Hematopoietic multipotent progenitor cell treated with erythropoietin and hydrocortisone succinate and interleukin-3 and kit ligand, for 6 days (in vitro differentiated cells): ENCODE data around the gene PITPNM1.
"Not testable (repeated sequence)": the region's sequence is repeated elsewhere in the genome, so short reads cannot be mapped to it uniquely, and the experiment has no call there.

Experiments used
- DNase-seq: peaks from one replicate; pipeline ENCODE4 v3.0.0-alpha.2; 2015

Gene PITPNM1

DNA sequence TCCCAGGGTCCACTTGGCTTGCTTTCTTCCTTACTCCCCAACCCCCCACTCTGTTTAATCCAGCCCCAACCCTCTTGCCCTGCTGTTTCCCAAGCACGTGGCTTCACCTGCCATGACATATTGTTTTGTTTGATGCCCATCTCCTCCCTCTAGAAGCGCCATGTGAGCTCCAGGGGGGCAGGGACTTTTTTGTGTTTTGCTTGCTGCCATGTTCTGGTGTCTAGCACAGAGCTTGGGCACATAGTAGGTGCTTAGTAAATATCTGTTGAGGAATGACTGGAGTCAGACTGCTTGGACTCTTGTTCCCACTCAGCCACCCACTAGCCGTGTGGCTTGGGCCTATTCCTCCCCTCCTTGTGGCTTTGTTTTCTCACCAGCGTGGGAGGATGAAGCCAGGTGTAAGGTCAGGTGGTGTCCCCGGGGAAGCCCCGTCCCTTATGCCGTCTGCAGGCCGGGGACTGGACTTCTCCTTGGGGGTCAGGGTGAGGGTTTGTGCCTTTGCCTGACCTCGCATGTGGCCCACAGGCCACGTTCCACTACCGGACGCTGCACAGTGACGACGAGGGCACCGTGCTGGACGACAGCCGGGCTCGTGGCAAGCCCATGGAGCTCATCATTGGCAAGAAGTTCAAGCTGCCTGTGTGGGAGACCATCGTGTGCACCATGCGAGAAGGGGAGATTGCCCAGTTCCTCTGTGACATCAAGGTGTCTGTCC, 18.5 kb downstream of the PITPNM1 start:
- DNase-seq: no peak

DNA sequence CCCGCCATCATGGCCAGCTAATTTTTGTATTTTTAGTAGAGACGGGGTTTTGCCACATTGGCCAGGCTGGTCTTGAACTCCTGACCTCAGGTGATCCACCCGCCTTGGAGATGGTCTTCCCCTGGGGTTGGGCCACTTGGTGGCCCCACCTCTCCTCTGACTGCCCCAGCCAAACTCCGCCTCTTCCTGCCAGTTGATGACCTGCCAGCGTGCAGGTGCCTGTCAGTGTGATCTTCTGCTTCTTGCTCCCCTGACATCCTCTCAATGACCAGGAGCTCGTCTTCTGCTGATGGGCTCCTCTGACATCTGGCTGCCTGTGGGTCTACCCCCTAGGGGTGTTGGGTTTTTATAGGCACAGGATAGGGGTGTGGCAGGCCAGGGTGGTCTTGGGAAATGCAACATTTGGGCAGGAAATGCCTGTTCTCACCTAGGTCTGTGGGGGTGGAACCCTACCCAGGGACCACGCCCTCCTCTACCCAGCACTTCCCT, 19.2 kb downstream of the PITPNM1 start:
- DNase-seq: peak; percentile 23

DNA sequence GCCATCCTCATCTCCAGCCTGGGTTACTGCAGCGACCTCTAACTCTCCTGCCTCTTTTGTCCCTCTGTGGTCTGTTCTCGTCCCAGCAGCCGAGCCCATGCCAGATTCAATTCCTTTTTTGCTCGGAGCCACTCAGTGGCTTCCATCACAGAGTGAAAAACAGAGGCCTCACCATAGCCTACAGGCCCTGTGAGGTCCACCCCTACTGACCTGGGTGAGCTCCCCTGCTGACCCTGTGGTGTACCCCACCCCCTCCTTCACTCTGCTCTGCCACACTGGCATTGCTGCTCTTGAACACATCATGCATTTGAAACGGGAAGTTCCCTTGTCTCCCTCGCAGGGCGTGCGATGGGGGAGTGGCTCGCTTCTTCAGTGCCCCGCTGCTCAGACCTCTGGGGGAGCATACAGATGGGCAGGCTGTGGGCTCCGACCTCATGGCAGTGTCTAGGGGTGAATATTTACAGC, 20.3 kb downstream of the PITPNM1 start:
- peak; percentile 69 for DNase-seq

- DNase-seq: peak; percentile 31
Measured at GRCh38 chr11:67483831-67484665, 21.1 kb downstream of the PITPNM1 start.

GRCh38 chr11:67482827-67483798, 22.1 kb downstream of the PITPNM1 start, which contains the start of gene AIP:
Gene AIP, plus strand, starts transcription at chr11:67483026. Its CDS starts 133 bp downstream, at chr11:67483159.
- DNase-seq: peak; percentile 99

DNA sequence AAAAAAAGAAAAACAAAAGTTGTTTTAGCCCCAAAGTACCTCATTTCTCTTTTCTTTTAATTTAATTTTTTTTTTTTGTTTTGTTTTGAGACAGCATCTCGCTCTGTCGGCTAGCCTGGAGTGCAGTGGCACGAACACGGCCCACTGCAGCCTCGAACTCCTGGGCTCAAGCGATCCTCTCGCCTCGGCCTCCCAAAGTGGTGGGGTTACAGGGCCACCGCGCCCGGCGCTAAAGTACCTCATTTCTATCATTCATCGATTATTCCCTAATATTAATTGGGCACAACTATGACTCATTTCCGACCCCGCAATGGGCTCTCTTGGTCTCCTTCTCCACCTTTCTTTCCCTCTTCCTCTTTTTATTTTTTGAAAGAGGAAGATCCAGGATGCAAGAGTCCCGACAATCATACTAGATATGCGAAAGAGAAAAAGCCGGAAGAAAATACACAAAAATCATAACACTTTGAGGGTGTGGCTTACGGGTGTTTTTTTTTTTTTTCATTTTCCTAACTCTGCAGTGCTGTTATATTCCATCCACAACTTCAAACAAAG, 22.8 kb downstream of the PITPNM1 start:
- DNase-seq: no peak

DNA sequence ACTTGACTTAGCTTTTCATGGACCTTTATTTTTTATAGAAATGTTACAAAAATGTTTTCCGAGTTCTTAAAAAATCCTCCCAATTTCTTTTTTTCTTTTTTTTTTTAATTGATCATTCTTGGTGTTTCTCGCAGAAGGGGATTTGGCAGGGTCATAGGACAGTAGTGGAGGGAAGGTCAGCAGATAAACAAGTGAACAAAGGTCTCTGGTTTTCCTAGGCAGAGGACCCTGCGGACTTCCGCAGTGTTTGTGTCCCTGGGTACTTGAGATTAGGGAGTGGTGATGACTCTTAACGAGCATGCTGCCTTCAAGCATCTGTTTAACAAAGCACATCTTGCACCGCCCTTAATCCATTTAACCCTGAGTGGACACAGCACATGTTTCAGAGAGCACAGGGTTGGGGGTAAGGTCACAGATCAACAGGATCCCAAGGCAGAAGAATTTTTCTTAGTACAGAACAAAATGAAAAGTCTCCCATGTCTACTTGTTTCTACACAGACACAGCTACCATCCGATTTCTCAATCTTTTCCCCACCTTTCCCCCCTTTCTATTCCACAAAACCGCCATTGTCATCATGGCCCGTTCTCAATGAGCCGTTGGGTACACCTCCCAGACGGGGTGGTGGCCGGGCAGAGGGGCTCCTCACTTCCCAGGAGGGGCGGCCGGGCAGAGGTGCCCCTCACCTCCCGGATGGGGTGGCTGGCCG, 27.7 kb downstream of the PITPNM1 start:
- not testable (repeated sequence) for DNase-seq

DNA sequence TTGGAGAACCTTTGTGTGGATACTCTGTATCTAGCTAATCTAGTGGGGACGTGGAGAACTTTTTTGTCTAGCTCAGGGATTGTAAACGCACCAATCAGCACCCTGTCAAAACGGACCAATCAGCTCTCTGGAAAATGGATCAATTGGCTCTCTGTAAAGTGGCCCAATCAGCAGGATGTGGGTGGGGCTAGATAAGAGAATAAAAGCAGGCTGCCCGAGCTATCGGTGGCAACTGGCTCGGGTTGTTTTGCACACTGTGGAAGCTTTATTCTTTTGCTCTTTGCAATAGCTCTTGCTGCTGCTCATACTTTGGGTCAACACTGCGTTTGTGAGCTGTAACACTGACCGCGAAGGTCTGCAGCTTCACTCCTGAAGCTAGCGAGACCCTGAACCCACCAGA, 28.5 kb downstream of the PITPNM1 start:
- DNase-seq: not testable (repeated sequence)

DNA sequence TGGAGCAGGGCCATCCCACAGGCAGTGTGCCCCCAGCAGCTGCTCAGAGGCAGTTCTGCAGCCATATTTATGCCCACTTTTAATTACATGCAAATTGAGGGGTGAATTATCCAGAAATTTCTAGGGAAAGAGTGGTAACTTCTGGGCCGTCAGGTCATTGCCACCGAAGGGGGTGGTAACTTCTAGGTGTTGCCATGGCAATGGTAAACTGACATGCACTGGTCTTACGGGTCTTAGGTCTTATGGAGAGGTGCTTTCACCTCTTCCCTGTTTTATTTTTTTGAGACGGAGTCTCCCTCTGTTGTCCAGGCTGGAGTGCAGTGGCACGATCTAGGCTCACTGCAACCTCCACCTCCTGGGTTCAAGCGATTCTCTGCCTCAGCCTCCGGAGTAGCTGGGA, 32.3 kb downstream of the PITPNM1 start:
- no peak for DNase-seq

DNA sequence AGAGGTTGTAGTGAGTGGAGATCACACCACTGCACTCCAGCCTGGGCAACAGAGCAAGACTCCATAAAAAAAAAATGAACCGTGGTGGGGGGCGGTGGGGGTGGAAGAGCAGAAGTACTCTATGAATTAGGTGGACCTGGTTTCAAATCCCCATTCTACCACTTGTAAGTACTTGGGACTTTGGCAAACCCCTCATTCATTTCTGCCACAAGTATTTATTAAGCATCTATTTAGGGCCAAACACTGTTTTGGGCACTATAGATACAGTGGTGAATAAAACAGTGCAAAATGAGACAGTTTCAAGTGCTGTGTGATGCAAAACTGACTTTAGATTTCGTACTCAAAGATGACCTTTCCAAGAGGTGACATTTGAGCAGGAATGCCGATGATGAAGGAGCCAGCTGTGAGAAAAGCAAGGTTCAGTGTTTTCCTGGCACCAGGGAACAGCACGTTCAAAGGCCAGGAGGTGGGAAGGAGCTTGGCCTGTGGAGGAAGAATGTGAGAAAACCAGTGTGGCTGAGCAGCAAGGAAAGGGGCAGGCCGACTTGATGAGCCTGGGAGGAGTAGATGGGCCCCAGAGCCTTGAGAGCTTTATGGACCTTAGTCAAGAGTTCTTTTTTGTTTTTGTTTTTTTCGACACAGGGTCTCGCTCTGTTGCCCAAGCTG, 34.7 kb downstream of the PITPNM1 start:
- DNase-seq: no peak

DNA sequence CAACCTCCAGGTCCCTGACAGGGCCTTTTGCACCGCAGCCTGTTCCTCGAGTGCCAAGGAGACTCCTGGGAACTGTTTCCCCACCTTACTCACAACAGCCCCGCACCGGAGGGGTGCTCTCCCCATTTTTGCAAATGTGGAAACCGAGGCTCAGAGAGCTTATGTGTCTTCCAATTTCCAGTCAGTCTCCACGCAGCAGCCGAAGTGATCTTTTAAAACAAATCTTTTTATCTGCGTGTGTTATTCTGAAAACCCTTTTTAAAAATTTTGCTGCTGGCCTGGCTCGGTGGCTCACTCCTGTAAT, 35.7 kb downstream of the PITPNM1 start:
- no peak for DNase-seq

DNA sequence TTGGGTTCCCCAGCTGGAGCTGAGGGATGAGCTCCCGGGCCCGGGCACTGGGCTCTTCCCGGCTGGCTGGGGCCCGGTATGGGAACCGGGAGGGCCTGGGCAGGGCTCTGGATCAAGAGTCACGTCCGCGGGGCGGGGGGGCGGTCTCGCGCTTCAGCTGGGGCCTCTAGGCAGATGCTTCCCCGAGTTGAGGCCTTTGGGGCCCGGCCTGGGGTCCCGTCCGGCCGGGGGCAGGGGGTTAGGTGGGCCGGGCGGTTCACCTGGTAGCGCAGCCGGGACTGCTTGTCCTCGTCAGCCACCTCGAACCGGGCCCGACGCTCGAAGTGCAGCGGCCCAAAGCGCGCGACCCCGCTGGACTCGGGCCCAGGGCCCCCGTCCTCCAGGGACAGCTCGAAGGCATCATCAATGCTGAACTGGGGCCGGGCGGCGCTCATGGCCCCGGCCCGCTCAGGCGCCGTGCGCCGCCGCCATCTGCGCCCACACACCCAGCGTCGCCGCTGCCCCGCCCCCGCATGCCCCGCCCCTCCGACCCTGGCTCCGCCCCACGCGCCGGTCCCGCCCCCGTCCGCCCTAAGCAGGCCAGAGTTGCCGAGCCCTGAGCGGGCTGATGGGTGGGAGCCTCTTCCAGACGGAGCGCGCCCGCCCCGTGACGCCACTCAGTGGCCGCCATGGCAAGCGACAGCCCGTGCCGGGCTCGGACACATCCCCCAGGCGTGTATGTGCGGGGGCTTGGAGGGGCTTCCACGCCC, 36.2 kb downstream of the PITPNM1 start, which contains the start of gene TMEM134:
Gene TMEM134 (minus strand): TSS at position 493 of the 749 bp plus-strand sequence. CDS start 59 bp downstream, at position 434.
- DNase-seq: peak; percentile 96

DNA sequence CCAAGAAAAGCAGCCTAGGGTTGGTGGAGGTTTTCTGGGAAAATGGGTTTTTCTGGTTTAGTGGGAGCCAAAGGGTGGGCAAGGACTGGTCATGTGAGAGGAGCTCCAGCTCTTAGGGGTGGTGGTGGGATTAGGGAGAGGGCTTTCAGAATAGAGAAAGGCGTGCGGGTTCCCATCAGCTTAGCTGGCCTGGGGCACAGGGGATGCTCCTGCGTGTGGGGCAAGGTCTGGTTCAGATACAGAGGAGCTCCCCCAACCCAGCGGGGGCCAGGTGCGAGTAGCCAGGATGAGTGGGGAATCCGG, 36.8 kb downstream of the PITPNM1 start:
- no peak for DNase-seq

GRCh38 chr11:67468056-67468455, 37.1 kb downstream of the PITPNM1 start:
- no peak for DNase-seq

GRCh38 chr11:67466962-67467771, 38.0 kb downstream of the PITPNM1 start:
- no peak for DNase-seq

GRCh38 chr11:67466367-67466766, 38.8 kb downstream of the PITPNM1 start:
- DNase-seq: no peak

- peak; percentile 47 for DNase-seq
Measured at GRCh38 chr11:67465530-67465929, 39.6 kb downstream of the PITPNM1 start.

GRCh38 chr11:67465189-67465510, 40.0 kb downstream of the PITPNM1 start:
- DNase-seq: peak; percentile 22

DNA sequence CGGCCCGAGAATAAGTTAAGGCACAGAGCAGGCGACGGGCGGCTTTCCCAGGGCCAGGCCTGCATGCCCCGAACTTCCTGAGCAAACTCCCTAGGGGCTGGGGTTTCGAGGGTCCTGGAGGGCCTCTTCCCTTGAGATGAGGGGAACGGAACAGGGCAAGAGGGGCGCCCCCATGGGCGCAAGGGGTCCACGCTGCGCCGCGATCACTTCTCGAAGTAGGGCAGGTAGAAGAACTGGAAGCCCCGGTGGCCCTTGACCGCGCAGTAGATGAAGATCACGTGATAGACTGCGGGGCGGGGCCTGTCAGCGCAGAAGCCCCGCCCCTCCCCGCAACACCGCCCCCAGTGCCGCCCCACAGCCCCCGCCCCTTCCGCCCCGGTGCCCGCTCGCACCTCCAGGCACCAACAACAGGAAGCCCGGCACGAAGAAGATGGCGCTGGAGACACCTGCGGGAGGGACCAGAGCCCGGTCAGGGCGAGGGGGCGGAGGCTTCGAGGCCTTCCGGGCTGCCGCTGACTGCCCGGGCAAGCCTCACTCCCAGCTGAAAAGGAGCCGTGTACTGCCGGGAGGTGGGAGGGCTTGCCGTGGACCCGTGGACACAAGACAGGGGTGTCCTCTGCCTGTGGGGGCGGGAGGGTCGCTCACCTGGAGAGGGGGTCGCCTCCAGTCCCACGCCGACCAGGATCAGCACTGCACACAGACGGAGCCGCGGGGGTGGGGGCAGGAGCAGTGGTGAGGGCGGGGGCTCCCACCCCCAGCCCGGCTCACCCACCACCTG, 40.6 kb downstream of the PITPNM1 start:
- DNase-seq: peak; percentile 95
